ENCODE results near the gene CLC.
"Not testable (repeated sequence)": the region's sequence is repeated elsewhere in the genome, so short reads cannot be mapped to it uniquely, and the experiment has no call there.

The CLC gene

GRCh38 chr19:39729594-39729993 is 8.2 kb downstream of the CLC start:
- no peak for DNase-seq (ENCODE audit: low read depth)

- no peak for DNase-seq (ENCODE audit: low read depth)
These were observed 9.8 kb downstream of the CLC start for GRCh38 chr19:39728040-39728439.

GRCh38 chr19:39727070-39727800 is 10.6 kb downstream of the CLC start:
- DNase-seq (ENCODE audit: low read depth), result no peak

- DNase-seq (ENCODE audit: low read depth), result no peak
These were observed 11.8 kb downstream of the CLC start for GRCh38 chr19:39725995-39726394.

- not testable (repeated sequence) for DNase-seq (ENCODE audit: low read depth)
These were observed 17.7 kb downstream of the CLC start for GRCh38 chr19:39720144-39720543.

- DNase-seq (ENCODE audit: low read depth), result no peak
These were observed 27.4 kb downstream of the CLC start for GRCh38 chr19:39710333-39710890.

- no peak for DNase-seq (ENCODE audit: low read depth)
These were observed 28.6 kb downstream of the CLC start for GRCh38 chr19:39709026-39709872.

- DNase-seq (ENCODE audit: low read depth), result no peak
These were observed 29.2 kb downstream of the CLC start for GRCh38 chr19:39708594-39708993.

- DNase-seq (ENCODE audit: low read depth), result no peak
These were observed 32.1 kb downstream of the CLC start for GRCh38 chr19:39705578-39706188.

- DNase-seq (ENCODE audit: low read depth), result no peak
These were observed 33.4 kb downstream of the CLC start, which contains the start of gene LGALS14 for GRCh38 chr19:39704181-39705044. Gene LGALS14 (plus strand): TSS chr19:39704481. CDS start chr19:39704529, 48 bp downstream.

- DNase-seq (ENCODE audit: low read depth), result no peak
These were observed 36.5 kb downstream of the CLC start for GRCh38 chr19:39701291-39701690.

- no peak for DNase-seq (ENCODE audit: low read depth)
These were observed 39.3 kb downstream of the CLC start for GRCh38 chr19:39698535-39698934.

- DNase-seq (ENCODE audit: low read depth), result no peak
These were observed 41.4 kb downstream of the CLC start for GRCh38 chr19:39696387-39696786.

GRCh38 chr19:39695759-39696158 is 42.1 kb downstream of the CLC start:
- no peak for DNase-seq (ENCODE audit: low read depth)

- DNase-seq (ENCODE audit: low read depth), result no peak
These were observed 45.0 kb downstream of the CLC start for GRCh38 chr19:39692822-39693221.

- no peak for DNase-seq (ENCODE audit: low read depth)
These were observed 45.7 kb downstream of the CLC start for GRCh38 chr19:39692166-39692565.

- not testable (repeated sequence) for DNase-seq (ENCODE audit: low read depth)
These were observed 49.2 kb downstream of the CLC start for GRCh38 chr19:39688637-39689036.

- DNase-seq (ENCODE audit: low read depth), result no peak
These were observed 51.1 kb downstream of the CLC start for GRCh38 chr19:39686739-39687138.

GRCh38 chr19:39684267-39684666 is 53.6 kb downstream of the CLC start:
- DNase-seq (ENCODE audit: low read depth), result no peak

GRCh38 chr19:39681416-39681815 is 56.4 kb downstream of the CLC start:
- no peak for DNase-seq (ENCODE audit: low read depth)

Data from stromal cell of bone marrow (primary cell).